ENCODE data around the gene DOCK11.
A peak's percentile ranks its signal among the peaks of the same experiment; 100 is the strongest.
"Not testable (repeated sequence)": the region's sequence is repeated elsewhere in the genome, so short reads cannot be mapped to it uniquely, and the experiment has no call there.

The DOCK11 gene

DNA sequence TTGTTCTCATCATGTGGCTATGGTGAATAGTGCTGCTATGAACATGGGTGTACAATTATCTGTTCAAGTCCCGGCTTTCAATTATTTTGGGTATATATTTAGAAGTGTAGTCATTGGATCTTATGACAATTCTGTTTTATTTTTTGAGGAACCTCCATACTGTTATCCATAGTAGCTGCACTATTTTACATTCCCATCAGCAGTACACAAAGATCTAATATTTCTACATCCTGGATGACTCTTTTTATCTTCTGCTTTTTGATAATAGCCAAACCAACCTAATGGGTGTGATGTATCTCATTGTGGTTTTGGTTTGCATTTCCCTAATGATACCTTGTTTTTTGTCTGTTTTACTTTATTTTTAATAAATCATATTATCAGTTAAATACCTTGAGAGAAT is 218.9 kb downstream of the DOCK11 start:
- DNase-seq = no peak

DNA sequence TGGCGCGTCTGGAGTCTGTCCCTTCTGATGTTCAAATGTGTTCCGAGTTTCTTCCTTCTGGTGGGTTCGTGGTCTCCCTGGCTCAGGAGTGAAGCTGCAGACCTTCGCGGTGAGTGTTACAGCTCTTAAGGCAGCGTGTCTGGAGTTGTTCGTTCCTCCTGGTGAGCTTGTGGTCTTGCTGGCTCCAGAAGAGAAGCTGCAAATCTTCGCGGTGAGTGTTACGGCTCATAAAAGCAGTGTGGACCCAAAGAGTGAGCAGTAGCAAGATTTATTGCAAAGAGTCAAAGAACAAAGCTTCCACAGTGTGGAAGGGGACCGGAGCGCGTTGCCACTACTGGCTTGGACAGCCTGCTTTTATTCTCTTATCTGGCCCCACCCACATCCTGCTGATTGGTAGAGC is 220.3 kb downstream of the DOCK11 start:
- not testable (repeated sequence) for DNase-seq

DNA sequence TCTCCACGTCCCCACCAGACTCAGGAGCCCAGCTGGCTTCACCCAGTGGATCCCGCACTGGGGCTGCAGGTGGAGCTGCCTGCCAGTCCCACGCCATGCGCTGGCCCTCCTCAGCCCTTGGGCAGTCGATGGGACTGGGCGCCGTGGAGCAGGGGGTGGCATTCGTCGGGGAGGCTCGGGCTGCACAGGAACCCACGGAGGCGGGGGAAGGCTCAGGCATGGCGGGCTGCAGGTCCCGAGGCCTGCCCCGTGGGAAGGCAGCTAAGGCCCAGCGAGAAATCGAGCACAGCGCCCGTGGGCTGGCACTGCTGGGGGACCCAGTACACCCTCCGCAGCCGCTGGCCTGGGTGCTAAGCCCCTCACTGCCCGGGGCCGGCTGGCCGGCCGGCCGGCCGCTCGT is 221.2 kb downstream of the DOCK11 start:
- DNase-seq = not testable (repeated sequence)

DNA sequence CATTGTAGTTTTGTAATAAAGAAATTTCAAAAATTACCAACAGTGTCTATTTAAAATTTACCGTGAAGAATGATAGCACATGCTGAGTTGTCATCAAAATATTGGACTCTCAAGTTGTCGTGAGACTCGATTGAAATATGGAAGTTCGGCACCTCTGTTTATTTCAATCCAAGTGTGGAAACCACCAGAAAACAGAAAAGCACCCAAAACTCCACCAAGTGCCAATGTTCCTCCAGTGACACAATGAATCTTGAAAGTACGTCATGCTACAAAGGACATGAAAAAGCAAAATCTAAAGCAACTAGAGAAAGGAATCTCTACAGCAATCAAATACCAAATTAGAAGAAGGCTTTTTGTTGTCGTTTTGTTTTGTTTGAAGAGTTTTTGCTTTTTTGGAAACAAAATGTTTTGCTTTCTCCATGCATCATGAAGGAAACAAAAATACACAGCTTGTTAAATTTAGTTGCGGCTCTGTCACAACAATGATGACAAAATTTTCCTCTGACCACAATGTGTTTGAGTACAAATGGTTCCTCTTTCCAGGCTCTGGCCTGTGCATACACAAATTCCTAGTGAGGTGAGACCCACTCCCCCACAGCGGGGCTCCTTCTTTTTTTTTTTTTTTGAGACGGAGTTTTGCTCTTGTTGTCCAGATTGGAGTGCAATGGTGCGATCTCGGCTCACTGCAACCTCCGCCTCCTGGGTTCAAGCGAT is 222.2 kb downstream of the DOCK11 start:
- DNase-seq = no peak

DNA sequence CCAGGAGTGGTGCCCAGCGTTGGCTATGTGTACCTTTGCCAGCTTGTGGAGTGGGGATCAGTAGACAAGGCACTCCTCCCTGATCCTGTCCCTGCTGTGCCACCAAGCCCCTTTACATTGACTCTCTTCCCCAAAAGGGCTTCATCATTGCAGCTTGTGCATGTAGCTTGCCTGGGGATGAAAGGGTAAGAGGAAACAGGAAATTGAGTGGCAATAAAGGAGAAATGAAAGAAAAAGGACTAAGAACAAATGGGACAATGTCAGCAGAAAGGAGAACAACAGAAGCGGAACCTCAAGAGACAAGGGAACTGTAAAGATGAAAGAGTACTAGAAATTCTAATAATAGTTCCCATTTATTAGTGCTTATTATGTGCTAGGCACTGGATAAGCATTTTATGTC is 223.1 kb downstream of the DOCK11 start:
- no peak for DNase-seq

DNA sequence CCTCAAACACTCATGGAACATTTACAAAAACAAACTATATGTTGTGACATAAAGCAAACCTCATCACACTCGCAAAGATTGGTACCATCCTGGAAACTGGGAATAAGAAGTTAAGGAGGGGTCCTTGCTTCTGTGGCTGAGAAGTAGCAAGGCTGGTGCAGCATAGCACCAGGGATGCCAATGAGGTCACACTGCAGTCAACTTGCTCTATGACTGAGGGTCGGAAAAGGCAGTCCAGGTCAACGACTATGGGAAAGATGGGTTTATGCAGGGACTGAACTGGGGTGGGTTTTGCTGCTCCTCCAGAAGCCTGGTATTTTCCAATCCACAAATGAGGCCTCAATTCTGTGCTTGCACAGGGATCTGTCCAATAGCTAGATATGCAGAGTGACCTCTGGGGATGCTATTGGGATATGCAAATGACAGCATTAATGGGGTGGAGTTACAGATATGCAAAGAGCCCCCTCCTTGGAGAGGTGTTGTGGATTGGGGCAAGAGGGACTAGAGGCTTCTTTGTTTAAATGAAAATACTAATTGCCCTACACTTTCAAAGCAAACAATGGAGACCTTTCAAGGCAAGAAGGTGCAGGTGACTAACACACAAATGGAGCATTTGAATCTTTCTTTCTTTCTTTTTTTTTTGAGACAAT is 224.6 kb downstream of the DOCK11 start:
- DNase-seq = no peak

DNA sequence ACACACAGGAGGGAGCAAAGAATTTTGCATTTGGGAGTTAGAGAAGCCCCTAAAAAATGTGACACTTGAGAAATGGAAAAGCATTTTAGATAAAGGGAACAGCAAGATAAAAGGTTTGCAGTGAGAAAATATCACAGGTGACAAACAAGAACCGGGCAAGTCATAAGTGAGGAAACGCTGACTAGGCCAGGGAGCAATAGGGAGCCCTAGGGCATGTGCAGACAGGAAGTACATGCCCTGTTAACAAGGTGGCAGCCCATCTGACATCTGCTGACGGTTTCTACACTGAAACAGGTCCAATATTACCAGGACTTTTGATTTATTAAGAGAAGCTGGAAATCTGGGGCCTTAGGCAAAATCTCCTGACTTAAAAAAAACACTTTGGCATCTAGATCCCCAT is 227.8 kb downstream of the DOCK11 start:
- no peak for DNase-seq

DNA sequence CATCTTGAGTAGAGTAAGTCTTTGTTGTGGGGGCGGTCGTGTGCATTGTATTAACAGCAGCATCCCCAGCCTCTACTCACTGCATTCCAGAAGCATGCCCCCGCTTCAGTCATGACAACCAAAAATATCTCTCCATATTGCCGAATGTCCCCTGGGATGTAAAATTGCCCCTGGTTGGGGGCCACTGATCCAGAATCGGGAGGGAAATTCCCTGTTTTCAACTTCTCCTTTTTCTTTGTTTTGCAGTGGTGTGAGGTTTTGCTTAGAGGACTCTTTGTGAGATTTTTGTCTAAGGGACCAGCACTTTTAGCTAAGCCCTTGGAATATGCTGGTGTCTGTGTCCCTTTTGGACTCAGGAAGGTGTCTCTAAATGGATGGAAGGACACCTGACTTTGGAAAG is 228.8 kb downstream of the DOCK11 start:
- no peak for DNase-seq

DNA sequence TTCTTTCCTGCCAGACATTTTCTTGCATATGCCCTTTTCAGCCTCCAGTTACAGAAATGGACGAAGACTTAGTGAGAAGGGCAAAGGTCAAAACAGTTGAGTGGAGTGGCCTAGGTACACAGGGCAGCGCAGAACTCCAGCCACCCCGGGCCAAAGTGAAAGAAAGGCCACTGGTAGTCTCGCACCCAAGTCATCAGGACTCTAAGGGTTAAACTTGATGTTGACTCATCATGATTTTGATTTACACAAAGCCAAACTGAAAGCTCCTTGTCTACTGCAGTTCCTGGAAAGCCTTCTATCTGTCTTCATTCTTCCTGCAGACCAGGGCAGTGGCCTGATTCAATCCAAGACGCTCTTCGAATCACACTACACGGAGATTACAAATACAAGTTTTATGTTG is 229.2 kb downstream of the DOCK11 start:
- DNase-seq = no peak

DNA sequence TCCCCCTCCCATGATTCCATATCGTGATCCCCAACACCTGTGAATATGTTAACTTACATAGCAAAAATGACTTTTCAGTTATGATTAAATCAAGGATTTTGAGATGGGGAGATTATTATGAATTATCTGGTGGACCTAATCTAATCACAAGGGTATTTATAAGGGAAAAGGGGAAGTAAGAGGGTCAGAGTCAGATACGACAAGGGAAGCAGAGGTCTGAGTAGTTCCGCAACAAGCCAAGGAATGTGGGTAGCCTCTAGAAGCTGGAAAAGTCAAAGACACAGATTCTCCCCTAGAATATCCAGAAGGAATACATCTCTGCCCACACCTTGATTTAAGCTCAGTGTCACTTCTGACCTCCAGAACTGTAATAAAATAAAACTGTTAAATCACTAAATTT is 230.8 kb downstream of the DOCK11 start:
- no peak for DNase-seq

DNA sequence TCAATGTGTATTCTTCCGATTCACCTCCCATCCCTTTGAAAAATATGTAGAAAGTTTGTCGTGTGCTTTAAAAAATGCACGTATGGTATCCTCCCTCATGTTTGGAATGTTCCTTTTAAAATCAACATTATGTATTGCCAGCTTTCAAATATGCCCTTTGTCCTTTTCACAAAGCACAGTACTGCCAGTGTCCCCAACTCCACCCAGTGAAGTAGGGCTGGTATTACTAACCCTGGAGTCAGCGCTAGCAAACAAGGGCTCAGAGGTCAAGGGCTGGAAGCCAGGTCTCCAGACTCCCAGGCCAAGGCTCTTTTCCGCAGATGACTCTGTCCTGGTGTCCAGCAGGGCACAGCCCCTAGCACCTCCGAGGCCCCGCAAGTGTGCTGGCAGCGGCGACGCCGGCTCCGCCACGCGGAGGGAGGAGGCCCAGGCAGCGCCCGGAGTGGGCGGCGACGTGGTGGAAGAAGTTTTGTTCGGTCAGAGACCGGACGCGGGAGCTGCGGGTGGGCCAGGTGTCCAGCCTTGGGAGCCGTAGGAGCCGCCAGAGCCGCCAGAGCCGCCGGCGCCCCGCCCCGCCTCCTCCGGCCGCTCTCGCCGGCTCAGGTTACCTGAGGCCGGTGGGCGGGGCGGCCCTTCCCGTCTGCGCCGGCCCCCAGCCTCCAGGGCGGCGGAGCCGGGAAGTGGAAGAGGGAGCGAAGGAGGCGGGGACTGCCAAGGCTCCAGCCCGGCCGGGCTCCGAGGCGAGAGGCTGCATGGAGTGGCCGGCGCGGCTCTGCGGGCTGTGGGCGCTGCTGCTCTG is 231.5 kb downstream of the DOCK11 start, which contains the start of gene IL13RA1:
Gene IL13RA1 (plus strand): TSS at position 720 of the 799 bp plus-strand sequence. CDS start 33 bp downstream, at position 753.
- DNase-seq = peak; percentile 74

DNA sequence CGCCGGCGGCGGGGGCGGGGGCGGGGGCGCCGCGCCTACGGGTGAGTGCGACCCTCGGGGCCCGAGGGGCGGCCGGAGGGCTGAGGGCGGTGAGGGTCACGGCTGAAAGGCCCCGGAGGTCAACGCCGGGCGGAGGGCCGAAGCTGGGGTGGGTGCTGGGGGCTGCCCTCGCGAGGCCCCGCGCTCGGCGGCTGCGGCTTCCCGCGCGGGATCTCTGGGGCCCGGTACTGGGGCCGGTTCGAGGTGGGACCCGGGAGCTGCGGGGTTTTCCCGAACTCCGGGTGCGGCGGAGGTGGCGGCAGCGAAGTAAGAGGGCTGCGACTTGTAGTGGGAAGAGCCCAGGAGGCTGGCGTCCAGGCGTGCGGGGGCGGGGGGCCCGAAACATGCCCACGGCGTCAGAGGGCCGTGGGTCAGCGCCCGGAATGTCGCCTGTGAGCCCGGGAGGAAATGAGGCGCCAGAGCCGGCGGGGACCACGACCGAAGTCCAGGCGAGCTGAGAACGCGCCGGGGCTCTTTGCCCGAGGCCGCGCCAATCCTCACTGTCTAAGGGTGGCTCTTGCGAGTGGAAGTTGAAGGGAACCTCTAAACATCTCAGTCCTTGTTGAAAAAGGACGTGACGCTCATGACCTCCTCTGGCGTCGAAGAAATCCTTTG is 232.2 kb downstream of the DOCK11 start:
- peak; percentile 66 for DNase-seq

DNA sequence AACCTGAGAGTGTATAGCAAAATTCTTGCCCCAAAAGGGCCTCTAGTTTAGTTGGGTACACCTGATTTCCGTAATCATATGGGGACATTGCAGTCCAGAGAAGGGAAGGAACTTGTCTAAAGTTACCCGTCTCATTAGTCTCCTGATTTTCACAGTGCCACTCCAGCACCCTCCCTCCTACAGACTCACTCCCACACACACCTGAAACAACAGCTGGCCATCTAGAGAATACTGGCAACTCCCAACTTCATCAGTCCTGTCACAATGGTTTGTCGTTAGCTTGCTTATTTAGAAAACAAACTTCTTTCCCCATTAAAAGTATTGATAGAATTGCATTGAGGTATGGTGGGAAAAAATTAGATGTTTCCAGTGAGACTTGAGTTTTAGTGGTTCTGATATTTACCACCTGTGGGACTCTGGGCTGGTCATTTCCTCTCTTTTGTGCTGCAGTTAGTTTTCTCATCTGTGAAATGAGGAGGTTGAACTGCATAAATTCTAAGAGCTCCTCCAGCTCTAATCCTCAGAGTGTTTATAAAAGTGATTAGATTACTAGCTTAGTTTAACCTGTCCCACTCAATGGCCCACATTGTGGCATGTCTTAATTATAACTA is 233.5 kb downstream of the DOCK11 start:
- DNase-seq = no peak

DNA sequence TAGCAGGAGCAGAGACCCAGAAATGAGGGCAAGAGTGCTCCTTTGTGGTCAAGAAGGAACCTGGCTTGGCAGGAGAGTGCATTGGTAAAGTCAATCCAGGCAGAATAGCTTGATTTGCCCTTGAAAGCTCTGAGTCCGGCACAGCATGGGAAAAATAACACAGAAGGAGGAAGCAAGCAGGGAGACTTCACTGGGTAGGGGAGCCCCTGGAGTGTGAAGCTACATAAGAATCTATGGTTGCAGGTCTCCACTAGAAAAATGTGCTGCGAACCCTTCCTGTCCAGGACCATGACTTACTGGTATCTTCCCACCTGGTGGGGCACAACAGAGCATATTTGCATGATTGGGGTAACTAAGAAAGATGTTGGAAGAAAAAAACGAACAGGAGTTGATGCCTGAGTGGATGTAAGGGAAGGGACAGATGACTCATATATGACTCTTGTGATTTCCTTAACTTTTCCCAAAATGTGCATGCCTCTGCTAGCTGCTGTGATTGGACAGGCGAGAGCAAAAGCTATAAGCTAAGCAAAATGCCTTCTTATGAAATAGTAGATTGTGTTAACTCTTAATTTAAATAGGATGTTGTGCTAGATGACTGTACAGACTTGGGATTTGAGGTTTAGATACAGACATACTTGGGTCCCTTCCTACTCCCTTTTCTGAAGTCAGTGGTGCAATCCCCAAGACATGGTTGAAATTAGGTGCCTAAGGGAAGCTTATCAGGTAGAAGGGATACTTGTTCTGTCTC is 235.1 kb downstream of the DOCK11 start:
- DNase-seq = no peak

DNA sequence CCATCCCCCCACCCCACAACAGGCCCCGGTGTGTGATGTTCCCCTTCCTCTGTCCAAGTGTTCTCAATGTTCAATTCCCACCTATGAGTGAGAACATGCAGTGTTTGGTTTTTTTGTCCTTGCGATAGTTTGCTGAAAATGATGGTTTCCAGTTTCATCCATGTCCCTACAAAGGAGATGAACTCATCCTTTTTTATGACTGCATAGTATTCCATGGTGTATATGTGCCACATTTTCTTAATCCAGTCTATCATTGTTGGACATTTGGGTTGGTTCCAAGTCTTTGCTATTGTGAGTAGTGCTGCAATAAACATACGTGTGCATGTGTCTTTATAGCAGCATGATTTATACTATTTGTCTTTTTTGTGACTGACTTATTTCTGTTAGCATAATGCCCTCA is 236.9 kb downstream of the DOCK11 start:
- DNase-seq = not testable (repeated sequence)

DNA sequence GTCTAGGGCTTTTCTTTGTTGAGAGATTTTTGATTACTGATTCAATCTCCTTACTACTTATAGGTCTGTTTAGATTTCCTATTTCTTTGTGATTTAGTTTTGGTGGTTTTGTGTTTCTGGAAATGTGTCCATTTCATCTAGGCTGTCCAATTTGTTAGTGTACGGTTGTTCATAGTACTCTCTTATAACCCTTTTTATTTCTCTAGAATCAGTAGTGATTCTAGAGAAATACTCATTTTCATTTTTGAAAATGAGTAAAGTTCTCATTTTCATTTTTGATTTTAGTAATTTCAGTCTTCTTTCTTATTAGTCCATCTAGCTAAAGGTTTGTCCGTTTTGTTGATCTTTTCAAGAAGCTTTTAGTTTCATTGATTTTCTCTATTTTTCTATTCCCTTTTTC is 239.3 kb downstream of the DOCK11 start:
- DNase-seq = no peak
